Common myeloid progenitor, CD34-positive (primary cell): ENCODE data around the gene COG2.
"Not testable (repeated sequence)": the region's sequence is repeated elsewhere in the genome, so short reads cannot be mapped to it uniquely, and the experiment has no call there.

Source experiments
- CTCF ChIA-PET: fragments of 350-600 bp; sonication (Branson Sonifier 250); formaldehyde crosslinking; loops from one replicate; lab custom pipeline; 2021; ENCODE audit warnings: antibody characterized with exemption; lab: Charles Lee
- POLR2A ChIA-PET: fragments of 350-600 bp; sonication (Branson Sonifier 250); formaldehyde crosslinking; loops from one replicate; lab custom pipeline; 2021; ENCODE audit warnings: antibody characterized with exemption; lab: Charles Lee
- DNase-seq, 3 donors: peaks; one replicate each; pipeline versions ENCODE4 v3.0.0 to v3.0.0-alpha.2; 2013
- H3K27ac ChIP-seq, 2 experiments: 1 replicate in 1 of 2; 2 replicates in 1 of 2; pipeline ENCODE4 v1.7.0; 2013; ENCODE audit warnings: inconsistent platforms in 2 of 2, low read length in 2 of 2, mild to moderate bottlenecking in 2 of 2, low read depth in 1 of 2, moderate library complexity in 1 of 2; ENCODE audit not compliant: severe bottlenecking in 2 of 2, insufficient read depth in 1 of 2, poor library complexity in 1 of 2
- H3K27me3 ChIP-seq, 5 experiments: replicated peaks in 2 of 5; 1 replicate in 3 of 5; 2 replicates in 2 of 5; pipeline versions ENCODE4 v1.6.1 to v1.7.0; 2013; ENCODE audit warnings: low read length in 4 of 5, mild to moderate bottlenecking in 2 of 5, moderate library complexity in 2 of 5, inconsistent platforms in 1 of 5; ENCODE audit not compliant: insufficient read depth in 5 of 5, control insufficient read depth in 4 of 5
- H3K36me3 ChIP-seq, 4 experiments: 1 replicate in 2 of 4; 2 replicates in 2 of 4; pipeline versions ENCODE4 v1.6.1 to v1.7.0; 2013; ENCODE audit warnings: low read length in 3 of 4, control low read depth in 1 of 4, mild to moderate bottlenecking in 1 of 4; ENCODE audit not compliant: control insufficient read depth in 4 of 4, insufficient read depth in 4 of 4
- H3K4me1 ChIP-seq, 4 experiments: 1 replicate in 3 of 4; 2 replicates in 1 of 4; pipeline versions ENCODE4 v1.6.1 to v1.7.1; 2013; ENCODE audit warnings: low read length in 3 of 4, mild to moderate bottlenecking in 3 of 4, control low read depth in 1 of 4, inconsistent platforms in 1 of 4, moderate library complexity in 1 of 4; ENCODE audit not compliant: control insufficient read depth in 4 of 4, insufficient read depth in 4 of 4; ENCODE audit errors: control extremely low read depth in 1 of 4
- H3K4me3 ChIP-seq, 7 experiments: 1 replicate in 4 of 7; 2 replicates in 3 of 7; pipeline versions ENCODE4 v1.5.1 to v1.7.0; 2013; ENCODE audit warnings: mild to moderate bottlenecking in 7 of 7, low read length in 6 of 7, moderate library complexity in 6 of 7, inconsistent platforms in 2 of 7, low read depth in 2 of 7, control low read depth in 1 of 7; ENCODE audit not compliant: insufficient read depth in 4 of 7, control insufficient read depth in 1 of 7; ENCODE audit errors: extremely low read depth in 1 of 7
- H3K9me3 ChIP-seq, 5 experiments: 1 replicate in 4 of 5; 2 replicates in 1 of 5; pipeline versions ENCODE4 v1.6.1 to v1.7.1; 2013; ENCODE audit warnings: low read length in 4 of 5, mild to moderate bottlenecking in 2 of 5, inconsistent platforms in 1 of 5, low read depth in 1 of 5, moderate library complexity in 1 of 5; ENCODE audit not compliant: control insufficient read depth in 4 of 5, insufficient read depth in 2 of 5; ENCODE audit errors: control extremely low read depth in 1 of 5
- WGBS: methylation state at CpG from one replicate; pipeline ENCODE4 v1.1.5; 2013; ENCODE audit not compliant: insufficient coverage; 5-methylcytosine and 5-hydroxymethylcytosine counted together

The COG2 gene

GRCh38 chr1:230599926-230600656 is 42.2 kb upstream of the COG2 start:
- no peak overlapping the region for H3K4me3 ChIP-seq
- ChIA-PET POLR2A (no interaction called here), CTCF (interaction anchor here (0.7 kb wide), 1 partner anchor 674 kb away, joined by 3 read pairs; no protein-coding TSS in a partner anchor)
- peaks cover 0 to 5% (median 0%) of the 10 kb centered on the region in 5 experiments for H3K27me3 ChIP-seq
- 71% methylated on average over 3 of the region's 4 CpGs for WGBS
- H3K9me3 ChIP-seq, result peaks cover 0 to 7% (median 3%) of the 10 kb centered on the region in 5 experiments
- no peak overlapping the region for H3K27ac ChIP-seq
- no peak for DNase-seq
- H3K36me3 ChIP-seq, result no peaks in the 10 kb centered on the region
- no peaks in the 10 kb centered on the region for H3K4me1 ChIP-seq

DNA sequence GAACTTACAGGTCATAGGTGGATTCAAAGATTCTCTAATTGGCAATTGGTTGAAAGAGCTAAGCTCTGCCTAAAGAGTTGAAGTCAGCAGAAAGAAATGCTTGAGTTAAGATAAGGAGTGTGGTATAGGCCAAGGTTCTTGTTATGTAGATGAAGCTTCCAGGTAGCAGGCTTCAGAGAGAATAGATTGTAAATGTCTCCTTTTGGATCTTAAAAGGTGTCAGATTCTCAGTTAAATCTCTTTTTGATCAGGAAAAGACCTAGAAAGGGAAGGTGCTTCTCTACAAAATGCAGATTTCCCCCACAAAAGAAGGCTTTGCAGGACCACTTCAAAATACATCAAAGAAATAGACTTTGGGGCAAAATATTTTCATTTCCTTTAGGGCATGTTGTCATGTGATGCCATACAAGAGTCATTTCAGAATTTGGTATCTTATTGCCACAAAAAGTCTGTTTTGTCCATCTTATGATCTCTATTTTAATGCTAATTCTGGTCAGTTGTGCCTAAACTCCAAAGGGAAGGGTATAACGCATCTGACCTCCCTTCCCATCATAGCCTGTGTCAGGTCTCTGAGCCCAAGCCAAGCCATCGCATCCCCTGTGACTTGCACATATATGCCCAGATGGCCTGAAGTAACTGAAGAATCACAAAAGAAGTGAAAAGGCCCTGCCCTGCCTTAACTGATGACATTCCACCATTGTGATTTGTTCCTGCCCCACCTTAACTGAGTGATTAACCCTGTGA is 41.5 kb upstream of the COG2 start:
- H3K36me3 ChIP-seq, DNase-seq, H3K9me3 ChIP-seq, H3K4me1 ChIP-seq, CTCF ChIA-PET, H3K27me3 ChIP-seq, H3K4me3 ChIP-seq, POLR2A ChIA-PET, H3K27ac ChIP-seq: not testable (repeated sequence)
- no CpG with 5 or more reads among the region's 2 CpGs for WGBS

DNA sequence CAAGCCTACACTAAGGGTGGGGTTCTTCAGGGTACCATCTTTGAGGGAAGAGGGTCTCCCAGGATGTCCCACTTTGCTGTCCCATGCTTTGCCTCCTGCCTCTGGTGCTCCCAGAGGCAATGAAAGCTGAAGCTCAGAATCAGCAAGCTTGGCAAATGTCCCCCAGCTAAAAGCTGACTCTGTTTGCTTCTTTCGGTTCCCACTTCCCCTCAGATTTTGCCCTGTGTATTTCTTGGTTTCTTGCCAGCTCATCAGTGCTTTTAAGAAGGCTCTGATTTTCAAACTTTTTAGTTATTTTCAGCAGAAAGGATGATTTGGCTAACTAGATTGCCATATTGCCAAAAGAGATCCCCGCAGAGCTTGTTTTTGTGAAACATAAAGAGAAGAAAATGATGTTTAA is 33.1 kb upstream of the COG2 start:
- POLR2A ChIA-PET, result no interaction called here
- Histone ChIP-seq H3K36me3 (no peaks in the 10 kb centered on the region), H3K4me3 (no peak overlapping the region), H3K27ac (no peak overlapping the region), H3K4me1 (no peaks in the 10 kb centered on the region), H3K27me3 (peaks cover 0 to 11% (median 9%) of the 10 kb centered on the region in 5 experiments), H3K9me3 (no peaks in the 10 kb centered on the region)
- CTCF ChIA-PET, result no interaction called here
- DNase-seq, result no peak
- 50% methylated on average over 2 of the region's 2 CpGs for WGBS

- CTCF ChIA-PET, result interaction anchor here (1.5 kb wide), 1 partner anchor 9 kb away, joined by 4 read pairs; no protein-coding TSS in a partner anchor
- Histone ChIP-seq H3K27ac (no peak overlapping the region), H3K4me1 (no peaks in the 10 kb centered on the region), H3K36me3 (no peaks in the 10 kb centered on the region), H3K9me3 (no peaks in the 10 kb centered on the region), H3K4me3 (no peak overlapping the region), H3K27me3 (peaks cover 2 to 11% (median 10%) of the 10 kb centered on the region in 5 experiments)
- WGBS, result 56% methylated on average over 1 of the region's 1 CpG
- POLR2A ChIA-PET, result no interaction called here
- no peak for DNase-seq
These were observed 31.7 kb upstream of the COG2 start for GRCh38 chr1:230610589-230610988.

DNA sequence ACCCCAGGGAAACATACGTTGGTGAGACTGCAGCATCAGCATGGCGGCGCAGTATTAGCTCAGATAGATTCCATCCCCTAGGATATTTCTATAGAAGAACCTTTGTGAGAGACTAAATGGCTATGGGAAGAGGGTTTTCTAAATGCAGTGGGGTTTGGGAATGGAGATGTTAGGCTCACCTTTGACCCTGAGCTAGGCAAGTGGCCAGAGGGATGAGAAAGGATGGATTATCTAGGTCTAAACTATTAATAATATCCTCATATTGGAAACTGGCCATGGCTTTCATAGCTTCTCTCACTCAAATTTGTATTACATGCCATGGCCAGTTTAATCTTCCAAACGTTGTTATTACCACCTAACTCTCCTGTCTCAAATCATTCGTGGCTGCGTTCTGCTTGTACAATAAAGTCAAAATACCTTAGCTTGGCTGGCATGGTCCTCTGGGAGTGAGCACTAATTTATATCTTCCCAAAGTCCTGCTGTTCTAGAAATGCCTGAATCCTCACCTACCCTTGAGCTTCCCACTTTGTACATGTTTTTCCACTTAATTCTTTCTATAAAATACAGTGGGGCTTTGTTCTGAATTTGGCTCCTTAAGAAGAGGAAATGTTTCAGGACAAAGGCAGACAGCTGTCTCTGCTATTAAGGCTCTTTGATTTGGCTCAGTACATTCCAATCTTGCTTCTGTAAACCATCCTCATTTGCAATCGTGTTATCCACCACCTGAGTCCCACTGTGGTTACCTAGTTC is 31.0 kb upstream of the COG2 start:
- POLR2A ChIA-PET, result no interaction called here
- CTCF ChIA-PET, result interaction anchor here (0.7 to 1.5 kb wide), 3 partner anchors 8 to 620 kb away, joined by 3 to 4 read pairs (median 3); no protein-coding TSS in a partner anchor
- Histone ChIP-seq H3K4me1 (no peaks in the 10 kb centered on the region), H3K36me3 (no peaks in the 10 kb centered on the region), H3K9me3 (no peaks in the 10 kb centered on the region), H3K27me3 (peaks cover 3 to 13% (median 11%) of the 10 kb centered on the region in 5 experiments), H3K27ac (no peak overlapping the region), H3K4me3 (no peak overlapping the region)
- 91% methylated on average over 7 of the region's 7 CpGs for WGBS
- DNase-seq, result no peak

- DNase-seq, result no peak
- Histone ChIP-seq H3K36me3 (no peaks in the 10 kb centered on the region), H3K9me3 (no peaks in the 10 kb centered on the region), H3K4me1 (no peaks in the 10 kb centered on the region), H3K4me3 (no peak overlapping the region), H3K27ac (no peak overlapping the region), H3K27me3 (peaks cover 4 to 13% (median 11%) of the 10 kb centered on the region in 5 experiments)
- WGBS, result 100% methylated on average over 1 of the region's 1 CpG
- ChIA-PET CTCF (interaction anchor here (0.7 to 0.8 kb wide), 2 partner anchors 28 to 620 kb away, joined by 3 read pairs; no protein-coding TSS in a partner anchor), POLR2A (no interaction called here)
These were observed 30.4 kb upstream of the COG2 start for GRCh38 chr1:230611878-230612235.
